HEK293 (cell line): ENCODE results near the gene PTPN11.

ENCODE experiments used
- CTCF ChIA-PET: fragments of 350-600 bp; formaldehyde crosslinking; extraction: SDS; loops from one replicate; lab custom pipeline; 2021; ENCODE audit warnings: antibody characterized with exemption; lab: Yijun Ruan, JAX
- POLR2A ChIA-PET: fragments of 300-600 bp; formaldehyde crosslinking; extraction: SDS; loops from one replicate; lab custom pipeline; 2020; ENCODE audit warnings: antibody characterized with exemption, inconsistent platforms; lab: Yijun Ruan, JAX
- H3K27ac ChIP-seq: fragments of 200-500 bp; sonication (Bioruptor generic); 2 replicates; pipeline ENCODE4 v1.5.1; 2014; ENCODE audit warnings: low read depth, low read length, control low read depth, inconsistent platforms; ENCODE audit errors: extremely low read depth
- H3K36me3 ChIP-seq, 2 experiments: fragments of 200-500 bp in 1 of 2; sonication (Bioruptor generic) in 1 of 2; 1 replicate in 1 of 2; 2 replicates in 1 of 2; pipeline ENCODE4 v1.5.1; 2014 to 2017; ENCODE audit warnings: inconsistent platforms in 2 of 2, low read length in 2 of 2; ENCODE audit not compliant: control insufficient read depth in 2 of 2, insufficient read depth in 1 of 2
- H3K4me1 ChIP-seq: fragments of 200-500 bp; sonication (Bioruptor generic); 2 replicates; pipeline ENCODE4 v1.5.1; 2014; ENCODE audit warnings: mild to moderate bottlenecking, low read length, inconsistent platforms; ENCODE audit not compliant: control insufficient read depth, insufficient read depth
- H3K4me3 ChIP-seq: 2 replicates; pipeline ENCODE4 v1.5.1; 2011; ENCODE audit warnings: low read depth, mild to moderate bottlenecking, control low read depth, low read length, moderate library complexity
- H3K9me3 ChIP-seq: fragments of 200-500 bp; sonication (Bioruptor generic); 2 replicates; pipeline ENCODE4 v1.5.1; 2014; ENCODE audit warnings: low read depth, low read length, inconsistent platforms; ENCODE audit not compliant: control insufficient read depth, insufficient read depth
- FEZF1 ChIP-seq: fragments of 450-650 bp; formaldehyde crosslinking; IDR thresholded peaks from 2 replicates; pipeline ENCODE4 v1.5.1; 2016; ENCODE audit warnings: missing biosample characterization, missing genetic modification characterization
- IKZF3 ChIP-seq: fragments of 450-650 bp; IDR thresholded peaks from 2 replicates; pipeline ENCODE4 v1.5.0; 2018; ENCODE audit warnings: missing biosample characterization, mild to moderate bottlenecking, missing genetic modification characterization, moderate library complexity
- MEIS1 ChIP-seq: sonication (generic); formaldehyde crosslinking; IDR thresholded peaks from 2 replicates; pipeline ENCODE4 v1.8.1; 2022; ENCODE audit warnings: missing genetic modification reagents, mild to moderate bottlenecking, borderline replicate concordance
- MYNN ChIP-seq: fragments of 450-650 bp; formaldehyde crosslinking; IDR thresholded peaks from 2 replicates; pipeline ENCODE4 v1.5.1; 2016; ENCODE audit warnings: missing biosample characterization, missing genetic modification characterization, borderline replicate concordance
- SCRT2 ChIP-seq: fragments of 450-650 bp; formaldehyde crosslinking; IDR thresholded peaks from 2 replicates; pipeline ENCODE4 v1.5.1; 2016; ENCODE audit warnings: missing biosample characterization, missing genetic modification characterization
- TRIM28 ChIP-seq: IDR thresholded peaks from 2 replicates; pipeline ENCODE4 v1.6.1; 2011; ENCODE audit warnings: low read length, control low read depth, borderline replicate concordance
- YY2 ChIP-seq: fragments of 450-650 bp; formaldehyde crosslinking; IDR thresholded peaks from 2 replicates; pipeline ENCODE4 v1.5.1; 2016; ENCODE audit warnings: missing biosample characterization, missing genetic modification characterization
- ZNF121 ChIP-seq: fragments of 450-650 bp; formaldehyde crosslinking; IDR thresholded peaks from 2 replicates; pipeline ENCODE4 v1.5.1; 2016; ENCODE audit warnings: missing biosample characterization, missing genetic modification characterization
- ZNF19 ChIP-seq: fragments of 450-650 bp; formaldehyde crosslinking; IDR thresholded peaks from 2 replicates; pipeline ENCODE4; 2016; ENCODE audit warnings: missing biosample characterization, missing genetic modification characterization, low read depth
- ZNF214 ChIP-seq: fragments of 450-650 bp; formaldehyde crosslinking; IDR thresholded peaks from 2 replicates; pipeline ENCODE4 v1.5.1; 2017; ENCODE audit warnings: missing biosample characterization, mild to moderate bottlenecking, missing genetic modification characterization, borderline replicate concordance
- ZNF239 ChIP-seq: fragments of 450-650 bp; formaldehyde crosslinking; IDR thresholded peaks from 2 replicates; pipeline ENCODE4 v1.5.1; 2016; ENCODE audit warnings: missing biosample characterization, missing genetic modification characterization
- ZNF266 ChIP-seq: fragments of 450-650 bp; formaldehyde crosslinking; IDR thresholded peaks from 2 replicates; pipeline ENCODE4 v1.5.1; 2016; ENCODE audit warnings: missing biosample characterization, missing genetic modification characterization, low read depth
- ZNF311 ChIP-seq: fragments of 450-650 bp; formaldehyde crosslinking; IDR thresholded peaks from 2 replicates; pipeline ENCODE4 v1.5.1; 2017; ENCODE audit warnings: missing biosample characterization, missing genetic modification characterization, borderline replicate concordance
- ZNF335 ChIP-seq: fragments of 450-650 bp; formaldehyde crosslinking; conservative IDR thresholded peaks from 2 replicates; pipeline ENCODE4 v1.5.1; 2016; ENCODE audit warnings: missing biosample characterization, missing genetic modification characterization
- ZNF404 ChIP-seq: fragments of 450-650 bp; formaldehyde crosslinking; IDR thresholded peaks from 2 replicates; pipeline ENCODE4 v1.5.1; 2017; ENCODE audit warnings: missing biosample characterization, missing genetic modification characterization
- ZNF596 ChIP-seq: fragments of 450-650 bp; IDR thresholded peaks from 2 replicates; pipeline ENCODE4 v1.5.0; 2018; ENCODE audit warnings: missing biosample characterization, mild to moderate bottlenecking, missing genetic modification characterization, moderate library complexity
- ZNF626 ChIP-seq: fragments of 450-650 bp; sonication (Bioruptor Pico); formaldehyde crosslinking; IDR thresholded peaks from 2 replicates; pipeline ENCODE4 v1.5.1; 2018; ENCODE audit warnings: missing biosample characterization, missing genetic modification characterization, inconsistent platforms
- ZNF660 ChIP-seq: fragments of 450-650 bp; IDR thresholded peaks from 2 replicates; pipeline ENCODE4 v1.5.1; 2018; ENCODE audit warnings: missing biosample characterization, mild to moderate bottlenecking, missing genetic modification characterization
- ZNF670 ChIP-seq: fragments of 450-650 bp; formaldehyde crosslinking; IDR thresholded peaks from 2 replicates; pipeline ENCODE4 v1.5.1; 2016; ENCODE audit warnings: missing biosample characterization, missing genetic modification characterization, low read depth
- ZNF843 ChIP-seq: fragments of 450-650 bp; formaldehyde crosslinking; IDR thresholded peaks from 2 replicates; pipeline ENCODE4 v1.5.1; 2016; ENCODE audit warnings: missing biosample characterization, missing genetic modification characterization
- ZSCAN16 ChIP-seq: fragments of 450-650 bp; formaldehyde crosslinking; IDR thresholded peaks from 2 replicates; pipeline ENCODE4 v1.5.1; 2016; ENCODE audit warnings: missing biosample characterization, missing genetic modification characterization
- TF ChIP-seq, protein P1 (sequence below): fragments of 450-650 bp; formaldehyde crosslinking; IDR thresholded peaks from 2 replicates; pipeline ENCODE4 v1.5.1; 2016; ENCODE audit warnings: missing biosample characterization, missing genetic modification characterization, borderline replicate concordance
- TF ChIP-seq, protein P2 (sequence below): fragments of 450-650 bp; formaldehyde crosslinking; IDR thresholded peaks from 2 replicates; pipeline ENCODE4 v1.5.1; 2016; ENCODE audit warnings: missing biosample characterization, missing genetic modification characterization
- TF ChIP-seq, protein P3 (sequence below): fragments of 450-650 bp; formaldehyde crosslinking; IDR thresholded peaks from 2 replicates; pipeline ENCODE4 v1.5.1; 2016; ENCODE audit warnings: missing biosample characterization, missing genetic modification characterization
- TF ChIP-seq, protein P4 (sequence below): fragments of 450-650 bp; formaldehyde crosslinking; IDR thresholded peaks from 2 replicates; pipeline ENCODE4 v1.5.1; 2016; ENCODE audit warnings: missing biosample characterization, missing genetic modification characterization
- TF ChIP-seq, protein P5 (sequence below): fragments of 450-650 bp; formaldehyde crosslinking; IDR thresholded peaks from 2 replicates; pipeline ENCODE4 v1.5.1; 2017; ENCODE audit warnings: missing biosample characterization, missing genetic modification characterization

Gene PTPN11

DNA sequence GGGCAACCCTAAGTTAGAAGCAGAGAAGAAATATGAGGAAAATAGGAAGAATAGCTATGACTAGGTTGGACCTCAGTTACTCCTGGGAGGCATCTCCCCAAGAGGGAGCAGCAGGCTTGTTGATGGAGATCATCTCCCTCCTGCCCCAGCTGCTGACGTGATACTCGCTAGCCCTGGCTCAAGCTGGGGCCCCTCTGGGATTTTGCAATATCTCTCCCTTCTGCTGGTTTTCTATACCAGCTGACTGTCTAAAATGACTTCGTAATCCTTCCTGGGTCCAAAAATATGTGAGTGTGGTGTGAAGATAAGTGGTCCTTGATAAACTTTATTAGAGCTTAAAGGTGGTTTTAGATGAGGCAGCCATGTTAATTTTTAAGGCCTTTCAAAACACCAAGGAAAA is 32.0 kb upstream of the PTPN11 start:
- ChIA-PET CTCF (interaction anchor here (0.6 to 3.2 kb wide), 25 partner anchors 9 to 443 kb away, joined by 3 to 55 read pairs (median 4); no protein-coding TSS in a partner anchor), POLR2A (interaction anchor here (0.5 to 1.5 kb wide), 5 partner anchors 10 to 442 kb away, joined by 3 to 5 read pairs (median 4); partner anchors contain the start of gene TRAFD1)
- no peak overlapping the region for H3K4me3 ChIP-seq
- no peaks in the 10 kb centered on the region for H3K36me3 ChIP-seq
- H3K4me1 ChIP-seq: 0 out of 2 replicates have a peak, but pooled peaks cover 2% of the 10 kb centered on the region
- TF ChIP-seq ZNF670 (no peak), ZNF239 (no peak), MEIS1 (CRISPR knock-in tag) (no peak), TRIM28 (no peak), ZNF214 (tag by site-specific recombination) (no peak), IKZF3 (tag by site-specific recombination) (no peak), ZNF311 (tag by site-specific recombination) (no peak), ZNF660 (tag by site-specific recombination) (no peak), ZNF626 (no peak), ZNF19 (no peak), ZNF335 (tag by site-specific recombination) (no peak), YY2 (tag by site-specific recombination) (no peak), ZSCAN16 (tag by site-specific recombination) (no peak), MYNN (tag by site-specific recombination) (no peak), ZNF843 (tag by site-specific recombination) (no peak)
- TF ChIP-seq, protein P1, sequence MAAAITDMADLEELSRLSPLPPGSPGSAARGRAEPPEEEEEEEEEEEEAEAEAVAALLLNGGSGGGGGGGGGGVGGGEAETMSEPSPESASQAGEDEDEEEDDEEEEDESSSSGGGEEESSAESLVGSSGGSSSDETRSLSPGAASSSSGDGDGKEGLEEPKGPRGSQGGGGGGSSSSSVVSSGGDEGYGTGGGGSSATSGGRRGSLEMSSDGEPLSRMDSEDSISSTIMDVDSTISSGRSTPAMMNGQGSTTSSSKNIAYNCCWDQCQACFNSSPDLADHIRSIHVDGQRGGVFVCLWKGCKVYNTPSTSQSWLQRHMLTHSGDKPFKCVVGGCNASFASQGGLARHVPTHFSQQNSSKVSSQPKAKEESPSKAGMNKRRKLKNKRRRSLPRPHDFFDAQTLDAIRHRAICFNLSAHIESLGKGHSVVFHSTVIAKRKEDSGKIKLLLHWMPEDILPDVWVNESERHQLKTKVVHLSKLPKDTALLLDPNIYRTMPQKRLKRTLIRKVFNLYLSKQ: no peak
- TF ChIP-seq, protein P2, sequence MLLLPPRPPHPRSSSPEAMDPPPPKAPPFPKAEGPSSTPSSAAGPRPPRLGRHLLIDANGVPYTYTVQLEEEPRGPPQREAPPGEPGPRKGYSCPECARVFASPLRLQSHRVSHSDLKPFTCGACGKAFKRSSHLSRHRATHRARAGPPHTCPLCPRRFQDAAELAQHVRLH (tag by site-specific recombination): no peak
- TF ChIP-seq, protein P3, sequence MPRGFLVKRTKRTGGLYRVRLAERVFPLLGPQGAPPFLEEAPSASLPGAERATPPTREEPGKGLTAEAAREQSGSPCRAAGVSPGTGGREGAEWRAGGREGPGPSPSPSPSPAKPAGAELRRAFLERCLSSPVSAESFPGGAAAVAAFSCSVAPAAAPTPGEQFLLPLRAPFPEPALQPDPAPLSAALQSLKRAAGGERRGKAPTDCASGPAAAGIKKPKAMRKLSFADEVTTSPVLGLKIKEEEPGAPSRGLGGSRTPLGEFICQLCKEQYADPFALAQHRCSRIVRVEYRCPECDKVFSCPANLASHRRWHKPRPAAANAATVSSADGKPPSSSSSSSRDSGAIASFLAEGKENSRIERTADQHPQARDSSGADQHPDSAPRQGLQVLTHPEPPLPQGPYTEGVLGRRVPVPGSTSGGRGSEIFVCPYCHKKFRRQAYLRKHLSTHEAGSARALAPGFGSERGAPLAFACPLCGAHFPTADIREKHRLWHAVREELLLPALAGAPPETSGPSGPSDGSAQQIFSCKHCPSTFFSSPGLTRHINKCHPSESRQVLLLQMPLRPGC (tag by site-specific recombination): no peak
- TF ChIP-seq, protein P4, sequence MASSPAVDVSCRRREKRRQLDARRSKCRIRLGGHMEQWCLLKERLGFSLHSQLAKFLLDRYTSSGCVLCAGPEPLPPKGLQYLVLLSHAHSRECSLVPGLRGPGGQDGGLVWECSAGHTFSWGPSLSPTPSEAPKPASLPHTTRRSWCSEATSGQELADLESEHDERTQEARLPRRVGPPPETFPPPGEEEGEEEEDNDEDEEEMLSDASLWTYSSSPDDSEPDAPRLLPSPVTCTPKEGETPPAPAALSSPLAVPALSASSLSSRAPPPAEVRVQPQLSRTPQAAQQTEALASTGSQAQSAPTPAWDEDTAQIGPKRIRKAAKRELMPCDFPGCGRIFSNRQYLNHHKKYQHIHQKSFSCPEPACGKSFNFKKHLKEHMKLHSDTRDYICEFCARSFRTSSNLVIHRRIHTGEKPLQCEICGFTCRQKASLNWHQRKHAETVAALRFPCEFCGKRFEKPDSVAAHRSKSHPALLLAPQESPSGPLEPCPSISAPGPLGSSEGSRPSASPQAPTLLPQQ (tag by site-specific recombination): no peak
- no peak overlapping the region for H3K27ac ChIP-seq
- no peaks in the 10 kb centered on the region for H3K9me3 ChIP-seq

DNA sequence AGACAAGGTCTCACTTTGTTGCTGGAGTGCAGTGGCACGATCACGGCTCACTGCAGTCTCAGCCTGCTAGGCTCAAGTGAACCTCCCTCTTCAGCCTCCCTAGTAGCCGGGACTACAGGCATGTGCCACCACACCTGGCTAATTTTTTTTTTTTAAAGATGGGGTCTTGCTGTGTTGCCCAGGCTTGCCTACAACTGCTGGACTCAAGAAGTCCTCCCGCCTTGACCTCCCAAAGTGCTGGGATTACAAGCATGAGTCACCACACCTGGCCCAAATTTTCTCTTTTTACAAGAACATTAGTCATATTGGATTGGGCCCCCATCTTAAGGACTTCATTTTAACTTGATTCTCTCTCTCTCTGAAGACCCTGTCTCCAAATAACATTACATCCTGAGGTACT is 29.5 kb upstream of the PTPN11 start:
- CTCF ChIA-PET: interaction anchor here (1.0 kb wide), 1 partner anchor 11 kb away, joined by 3 read pairs; no protein-coding TSS in a partner anchor
- no peak overlapping the region for H3K27ac ChIP-seq
- TF ChIP-seq SCRT2 (tag by site-specific recombination): no peak
- TF ChIP-seq ZNF404: no peak
- peak; percentile 64; the same call in 1 of the 2 replicates for TF ChIP-seq ZNF121 (tag by site-specific recombination)
- no peak for TF ChIP-seq FEZF1 (tag by site-specific recombination)
- TF ChIP-seq, protein P5, sequence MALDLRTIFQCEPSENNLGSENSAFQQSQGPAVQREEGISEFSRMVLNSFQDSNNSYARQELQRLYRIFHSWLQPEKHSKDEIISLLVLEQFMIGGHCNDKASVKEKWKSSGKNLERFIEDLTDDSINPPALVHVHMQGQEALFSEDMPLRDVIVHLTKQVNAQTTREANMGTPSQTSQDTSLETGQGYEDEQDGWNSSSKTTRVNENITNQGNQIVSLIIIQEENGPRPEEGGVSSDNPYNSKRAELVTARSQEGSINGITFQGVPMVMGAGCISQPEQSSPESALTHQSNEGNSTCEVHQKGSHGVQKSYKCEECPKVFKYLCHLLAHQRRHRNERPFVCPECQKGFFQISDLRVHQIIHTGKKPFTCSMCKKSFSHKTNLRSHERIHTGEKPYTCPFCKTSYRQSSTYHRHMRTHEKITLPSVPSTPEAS (tag by site-specific recombination): no peak
- no peak for TF ChIP-seq ZNF266 (tag by site-specific recombination)
- TF ChIP-seq ZNF596 (tag by site-specific recombination): no peak
- no peak overlapping the region for H3K4me3 ChIP-seq
- no peaks in the 10 kb centered on the region for H3K36me3 ChIP-seq
- H3K4me1 ChIP-seq: 0 out of 2 replicates have a peak, but pooled peaks cover 2% of the 10 kb centered on the region
- POLR2A ChIA-PET: interaction anchor here (0.7 kb wide), 1 partner anchor 15 kb away, joined by 6 read pairs; no protein-coding TSS in a partner anchor
- no peaks in the 10 kb centered on the region for H3K9me3 ChIP-seq
